Fibroblast of upper back skin (primary cell): ENCODE data around the gene PRDX5.
A peak's percentile ranks its signal among the peaks of the same experiment; 100 is the strongest.

Source experiments
- DNase-seq: peaks from one replicate; pipeline ENCODE4 v3.0.0-alpha.2; 2013

PRDX5 gene

GRCh38 chr11:64290352-64291261, 27.3 kb upstream of the PRDX5 start:
- DNase-seq: no peak

DNA sequence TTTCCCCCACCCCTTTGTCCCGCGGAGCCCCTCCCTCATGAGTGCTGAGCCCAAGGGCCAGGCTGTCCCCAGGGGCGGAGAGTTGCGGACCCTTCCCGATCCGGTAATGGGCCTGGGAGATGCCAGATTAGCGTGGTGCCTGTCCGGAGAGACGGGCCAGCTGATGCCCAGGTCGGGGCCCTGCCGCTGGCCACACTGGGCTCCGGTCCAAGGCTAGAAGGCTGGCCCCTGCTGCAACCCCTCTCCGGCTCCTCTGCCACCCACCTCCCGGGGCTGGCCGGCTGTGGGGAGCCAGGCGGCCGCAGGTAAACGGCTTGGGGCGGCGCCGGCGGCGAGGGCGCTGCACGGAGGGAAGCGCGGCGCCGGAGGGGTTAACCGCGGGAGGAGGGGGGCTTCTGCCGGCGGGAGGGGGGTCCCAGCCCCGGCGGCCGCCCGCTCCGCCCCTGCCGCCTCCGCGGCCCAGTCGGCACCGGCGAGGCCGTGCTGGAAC, 26.6 kb upstream of the PRDX5 start, which contains the start of gene KCNK4:
TSS of gene KCNK4 (plus strand) at position 41 of the 490 bp plus-strand sequence. CDS start 1,717 bp downstream, outside the sequence.
- no peak for DNase-seq

- DNase-seq: no peak
Measured at GRCh38 chr11:64291752-64292459, 26.0 kb upstream of the PRDX5 start.

GRCh38 chr11:64292460-64293254, 25.3 kb upstream of the PRDX5 start:
- no peak for DNase-seq

- DNase-seq: no peak
Measured at GRCh38 chr11:64294774-64295173, 23.1 kb upstream of the PRDX5 start.

DNA sequence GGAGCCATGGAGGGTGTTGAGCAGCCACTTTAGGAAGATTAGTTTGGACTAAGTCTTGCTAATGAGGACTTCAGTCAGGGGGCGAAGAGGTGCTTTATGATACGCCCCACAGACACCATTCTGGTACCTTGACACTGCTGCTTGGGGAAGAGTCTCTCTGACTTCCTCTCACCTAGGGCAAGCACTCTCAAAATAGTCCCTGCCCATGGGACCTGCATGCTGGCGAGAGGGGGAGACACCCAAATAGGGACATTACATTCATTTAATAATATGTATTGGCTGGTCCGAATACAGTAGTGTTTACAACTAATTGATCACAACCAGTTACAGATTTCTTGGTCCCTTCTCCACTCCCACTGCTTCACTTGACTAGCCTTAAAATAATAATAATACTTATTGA, 22.2 kb upstream of the PRDX5 start:
- DNase-seq: no peak

- DNase-seq: no peak
Measured at GRCh38 chr11:64296236-64296635, 21.7 kb upstream of the PRDX5 start.

GRCh38 chr11:64296830-64297698, 20.9 kb upstream of the PRDX5 start:
- DNase-seq: no peak

DNA sequence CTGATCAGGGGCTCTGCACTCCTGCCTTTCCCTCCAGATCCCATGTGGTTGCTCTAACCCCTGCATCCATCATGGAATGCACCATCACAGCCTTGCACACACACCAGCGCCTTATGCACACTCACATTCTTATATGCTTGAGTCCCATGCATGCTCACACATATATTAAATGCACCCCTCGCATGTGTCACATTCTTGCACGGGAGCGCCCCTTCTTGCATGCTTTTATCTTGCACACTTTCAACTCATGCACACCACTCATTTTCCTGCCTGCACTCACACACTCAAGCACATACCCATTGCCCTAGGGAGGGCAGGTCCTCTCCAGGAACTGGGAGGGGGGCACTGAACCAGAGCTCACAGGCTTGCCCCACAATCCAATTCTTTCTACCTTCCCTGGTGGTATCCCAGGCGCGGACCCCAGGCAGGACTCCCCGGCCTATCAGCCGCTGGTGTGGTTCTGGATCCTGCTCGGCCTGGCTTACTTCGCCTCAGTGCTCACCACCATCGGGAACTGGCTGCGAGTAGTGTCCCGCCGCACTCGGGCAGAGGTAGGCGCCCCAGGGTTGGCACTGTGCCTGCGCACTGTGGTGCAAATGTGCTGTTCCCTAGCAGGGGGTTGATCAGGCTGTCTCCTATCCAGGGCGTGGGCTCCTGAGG, 20.1 kb upstream of the PRDX5 start:
- no peak for DNase-seq

DNA sequence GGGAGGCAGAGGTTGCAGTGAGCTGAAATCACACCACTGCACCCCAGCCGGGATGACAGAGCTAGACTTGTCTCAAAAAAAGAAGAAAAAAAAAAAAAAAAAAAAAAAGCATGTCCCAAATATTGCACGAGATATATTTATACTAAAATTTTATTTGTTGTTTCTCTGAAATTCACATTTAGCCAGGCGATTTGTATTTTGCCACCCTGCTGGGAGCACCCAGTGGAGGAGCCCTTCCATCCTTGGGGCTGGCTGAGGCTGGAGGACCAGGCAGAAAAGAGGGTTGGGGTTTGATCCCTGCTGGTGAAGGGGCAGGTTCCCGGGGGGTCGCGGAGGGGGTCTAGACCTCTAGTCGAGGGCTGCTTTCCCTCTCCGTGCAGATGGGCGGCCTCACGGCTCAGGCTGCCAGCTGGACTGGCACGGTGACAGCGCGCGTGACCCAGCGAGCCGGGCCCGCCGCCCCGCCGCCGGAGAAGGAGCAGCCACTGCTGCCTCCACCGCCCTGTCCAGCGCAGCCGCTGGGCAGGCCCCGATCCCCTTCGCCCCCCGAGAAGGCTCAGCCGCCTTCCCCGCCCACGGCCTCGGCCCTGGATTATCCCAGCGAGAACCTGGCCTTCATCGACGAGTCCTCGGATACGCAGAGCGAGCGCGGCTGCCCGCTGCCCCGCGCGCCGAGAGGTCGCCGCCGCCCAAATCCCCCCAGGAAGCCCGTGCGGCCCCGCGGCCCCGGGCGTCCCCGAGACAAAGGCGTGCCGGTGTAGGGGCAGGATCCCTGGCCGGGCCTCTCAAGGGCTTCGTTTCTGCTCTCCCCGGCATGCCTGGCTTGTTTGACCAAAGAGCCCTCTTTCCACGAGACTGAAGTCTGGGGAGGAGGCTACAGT, 18.7 kb upstream of the PRDX5 start:
- no peak for DNase-seq

- no peak for DNase-seq
Measured at GRCh38 chr11:64299847-64300648, 17.9 kb upstream of the PRDX5 start, which contains the start of gene CATSPERZ. Gene CATSPERZ, plus strand, starts transcription at chr11:64300358. Its CDS starts 53 bp downstream, at chr11:64300411.

DNA sequence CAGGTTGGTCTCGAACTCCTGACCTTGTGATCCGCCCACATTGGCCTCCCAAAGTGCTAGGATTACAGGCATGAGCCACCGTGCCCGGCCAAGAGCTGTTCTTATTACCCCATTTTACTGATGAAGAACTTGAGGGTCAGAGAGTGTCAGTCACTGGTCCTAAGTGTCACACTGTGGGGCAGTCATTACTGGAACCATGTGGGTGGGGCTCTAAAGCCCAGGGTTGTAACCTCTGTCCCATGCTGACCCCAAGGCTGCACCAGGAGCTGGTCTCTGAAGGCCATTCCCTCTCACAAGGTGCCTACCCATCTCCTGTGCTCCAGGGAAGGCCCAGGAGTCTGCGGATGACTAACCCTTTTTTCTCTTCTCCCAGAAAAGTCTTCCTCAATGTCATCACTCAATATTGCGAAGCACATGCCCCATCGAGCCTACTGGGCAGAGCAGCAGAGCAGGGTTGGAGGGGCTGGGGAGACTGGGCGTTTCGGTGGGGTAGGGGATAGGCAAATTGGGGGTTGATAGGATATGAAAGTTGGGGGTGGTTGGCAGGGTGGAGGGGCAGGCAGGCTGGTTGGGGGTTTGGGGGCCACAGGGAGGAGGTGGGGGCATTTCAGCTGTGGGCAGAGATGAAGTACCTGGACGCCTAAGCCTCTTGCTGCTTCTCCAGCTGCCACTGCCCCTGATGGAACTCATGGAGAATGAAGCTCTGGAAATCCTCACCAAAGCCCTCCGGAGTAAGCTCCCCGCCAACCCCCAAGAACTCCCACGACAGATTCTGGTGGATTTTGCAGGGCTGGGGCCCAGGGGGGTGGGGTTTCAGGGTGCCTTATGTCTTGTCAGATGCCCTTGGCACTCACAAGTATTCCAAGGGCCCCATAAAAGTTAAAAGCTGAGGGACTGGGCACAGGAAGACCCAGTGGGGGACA, 14.6 kb upstream of the PRDX5 start:
- DNase-seq: no peak

GRCh38 chr11:64304032-64304315, 13.9 kb upstream of the PRDX5 start:
- DNase-seq: no peak

- DNase-seq: peak; percentile 86
Measured at GRCh38 chr11:64304316-64305072, 13.4 kb upstream of the PRDX5 start.

- DNase-seq: peak; percentile 96
Measured at GRCh38 chr11:64305075-64305690, 12.7 kb upstream of the PRDX5 start, which contains the start of gene ESRRA. Gene ESRRA, plus strand, starts transcription at chr11:64305524. Its CDS starts 1,656 bp downstream, at chr11:64307180.

DNA sequence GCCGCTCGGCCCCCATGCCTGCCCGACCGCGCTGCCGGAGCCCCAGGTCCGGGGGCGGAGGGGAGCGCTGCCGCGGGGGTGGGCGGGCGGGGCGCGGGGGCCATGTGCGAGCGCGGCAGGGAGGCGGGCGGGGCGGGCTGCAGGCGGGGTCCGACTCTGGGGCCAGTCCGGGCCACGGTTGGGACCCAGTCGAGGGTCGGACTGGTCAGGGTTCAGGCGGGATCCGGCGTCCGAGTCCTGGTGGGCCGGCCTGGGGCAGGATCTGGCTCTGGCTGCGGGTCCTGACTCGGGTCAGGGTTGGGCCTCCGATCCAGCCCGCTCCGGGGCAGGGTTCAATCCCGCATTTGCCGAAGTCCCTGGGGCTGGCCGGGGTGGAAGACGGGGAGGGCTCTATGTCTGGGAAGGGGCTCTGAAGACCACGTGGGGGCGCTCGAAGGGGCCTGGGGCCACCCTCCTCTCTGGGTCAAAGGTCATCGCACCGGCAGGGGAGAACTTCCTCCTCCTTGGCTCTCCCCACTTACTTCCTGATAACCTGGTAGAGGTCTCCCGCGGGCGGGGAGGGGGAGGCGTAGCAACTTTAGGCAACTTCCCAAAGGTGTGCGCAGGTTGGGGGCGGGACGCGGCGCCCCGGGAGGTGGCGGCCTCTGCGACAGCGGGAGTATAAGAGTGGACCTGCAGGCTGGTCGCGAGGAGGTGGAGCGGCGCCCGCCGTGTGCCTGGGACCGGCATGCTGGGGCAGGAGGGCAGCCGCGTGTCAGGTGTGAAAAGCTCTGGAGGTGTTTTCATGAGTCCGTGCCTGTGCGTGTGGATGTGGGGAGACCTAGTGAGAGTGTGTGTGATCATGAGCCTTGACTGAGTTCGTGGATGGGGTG, 12.0 kb upstream of the PRDX5 start:
- DNase-seq: peak; percentile 37
